DMS153 (cell line): Measurements from ENCODE around the gene GSG1L.

Source experiments
- DNase-seq: peaks from one replicate; lab custom pipeline; 2025; lab: John Stamatoyannopoulos, UW

The GSG1L gene

DNA sequence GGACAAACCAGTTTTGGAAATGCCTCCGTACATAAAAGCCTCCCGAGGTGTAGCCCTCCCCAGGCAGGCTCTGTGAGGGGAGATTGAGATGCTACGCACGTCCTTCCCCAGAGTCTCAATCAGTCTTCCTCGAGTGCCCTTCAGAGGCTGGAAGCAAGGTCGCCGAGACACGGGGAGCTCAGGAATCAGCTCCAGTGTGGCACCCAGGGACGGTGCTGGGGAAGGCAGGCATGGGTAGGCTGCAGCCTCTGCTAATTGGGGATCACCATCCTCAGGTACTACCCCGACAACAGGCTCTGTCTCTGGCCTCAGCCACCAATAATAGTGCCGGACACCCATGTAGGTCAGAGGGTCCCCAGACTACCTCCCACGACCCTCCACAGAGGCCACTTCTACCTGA, 28.1 kb upstream of the GSG1L start:
- no peak for DNase-seq

- DNase-seq: no peak
Measured at GRCh38 chr16:28090646-28091377, 27.3 kb upstream of the GSG1L start.

DNA sequence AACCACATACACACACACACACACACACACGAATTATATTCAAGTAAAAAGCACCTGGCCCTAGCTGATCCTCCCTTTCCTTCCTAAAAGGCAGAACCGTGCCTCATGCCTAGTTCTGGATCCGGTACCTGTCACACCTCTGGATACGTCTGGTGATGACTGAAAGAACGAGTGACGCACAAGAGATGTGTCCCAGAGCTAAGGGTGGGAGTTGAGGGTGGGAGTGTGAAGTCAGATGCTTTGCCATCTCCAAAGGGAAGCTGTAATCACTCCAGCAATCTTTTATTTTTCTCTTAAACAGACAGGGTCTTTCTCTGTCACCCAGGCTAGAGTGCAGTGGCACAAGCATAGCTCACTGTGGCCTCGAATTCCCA, 26.5 kb upstream of the GSG1L start:
- no peak for DNase-seq

- no peak for DNase-seq
Measured at GRCh38 chr16:28089205-28089991, 25.9 kb upstream of the GSG1L start.

DNA sequence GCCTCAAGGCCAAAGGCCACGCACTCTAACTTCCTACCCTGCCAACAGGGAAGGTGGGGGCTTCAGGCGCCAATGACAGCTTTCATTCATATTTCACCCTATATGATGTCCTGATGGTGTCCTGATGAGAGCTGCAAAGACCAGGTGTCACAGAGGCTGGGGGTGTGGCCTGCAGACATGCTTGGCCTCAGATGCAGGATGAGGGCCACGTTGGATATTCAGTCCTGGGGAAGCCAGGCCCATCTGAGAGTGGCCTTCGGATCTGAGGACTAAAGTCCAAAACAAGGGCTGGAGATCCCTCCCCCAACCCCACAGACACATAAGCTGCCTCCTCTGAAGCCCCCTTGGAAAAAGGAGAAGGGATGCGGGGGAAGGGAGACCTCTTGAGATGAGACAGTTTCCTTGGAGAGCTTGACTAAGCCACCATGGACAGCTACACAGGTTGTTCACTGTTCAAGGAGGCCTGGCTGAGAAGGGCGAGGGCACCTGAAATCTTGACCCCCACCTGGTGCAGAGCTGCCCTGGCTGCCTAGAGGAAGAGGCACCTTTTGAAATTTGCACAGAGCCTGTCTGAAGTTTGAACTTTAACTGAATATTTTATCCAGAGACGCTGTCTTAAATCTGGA, 24.3 kb upstream of the GSG1L start:
- DNase-seq: no peak

GRCh38 chr16:28087140-28087660, 23.7 kb upstream of the GSG1L start:
- DNase-seq: no peak

DNA sequence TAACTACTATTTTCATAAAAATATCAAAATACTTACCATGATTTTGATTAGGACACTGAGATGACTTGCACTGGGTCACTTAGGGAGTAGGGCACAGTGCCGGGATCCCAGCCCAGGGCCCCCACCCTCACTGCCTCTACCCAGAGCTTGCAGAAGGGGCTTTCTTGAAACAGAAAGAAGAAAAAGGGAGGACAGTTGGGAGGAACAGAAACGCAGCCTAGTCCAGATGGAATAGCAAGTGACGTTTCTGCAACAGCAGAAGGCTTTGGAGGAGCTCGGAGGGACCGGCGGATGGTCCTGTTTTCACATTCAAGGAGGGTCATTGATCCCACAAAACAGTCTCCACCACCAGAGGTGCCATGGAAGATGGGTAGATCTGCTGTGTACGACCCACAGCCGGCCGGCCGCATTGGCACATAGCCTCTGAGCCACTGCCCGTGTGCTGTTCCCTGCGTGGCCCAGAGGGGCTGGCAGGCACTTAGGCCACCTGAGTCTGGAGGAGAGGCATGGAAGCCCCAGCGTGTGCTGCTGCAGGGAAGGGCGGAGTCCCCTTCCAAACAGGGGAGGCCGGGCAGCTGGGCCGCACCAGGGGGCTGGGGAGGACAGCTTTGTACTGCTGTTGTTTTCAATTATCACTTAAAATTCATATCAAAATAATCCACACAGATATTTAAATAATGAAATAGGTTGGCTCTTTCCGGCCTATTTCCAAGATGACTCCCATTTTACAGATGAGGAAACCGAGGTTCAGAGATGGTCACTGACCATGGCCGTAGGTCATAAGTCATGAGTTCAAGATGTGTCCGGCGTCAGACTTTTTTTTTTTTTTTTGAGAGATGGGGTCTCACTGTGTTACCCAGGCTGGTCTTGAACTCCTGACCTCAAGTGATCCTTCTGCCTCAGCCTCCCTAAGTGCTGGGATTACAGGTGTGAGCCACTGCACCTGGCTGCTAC, 22.9 kb upstream of the GSG1L start:
- no peak for DNase-seq

- DNase-seq: no peak
Measured at GRCh38 chr16:28085389-28086171, 22.1 kb upstream of the GSG1L start.

DNA sequence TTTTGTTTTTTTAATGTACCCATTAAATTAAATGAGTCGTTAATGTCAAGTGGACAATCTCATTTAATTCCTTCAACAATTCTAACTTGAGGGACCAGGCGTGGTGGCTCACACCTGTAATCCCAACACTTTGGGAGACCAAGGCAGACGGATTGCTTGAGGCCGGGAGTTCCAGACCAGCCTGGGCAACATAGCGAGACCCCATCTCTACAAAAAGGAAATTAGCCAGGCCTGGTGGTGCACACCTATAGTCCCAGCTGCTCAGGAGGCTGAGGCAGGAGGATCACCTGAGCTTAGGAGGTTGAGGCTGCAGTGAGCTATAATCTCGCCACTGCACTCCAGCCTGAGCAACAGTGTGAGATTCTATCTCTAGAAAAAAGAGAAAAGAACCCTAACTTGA, 20.7 kb upstream of the GSG1L start:
- no peak for DNase-seq

DNA sequence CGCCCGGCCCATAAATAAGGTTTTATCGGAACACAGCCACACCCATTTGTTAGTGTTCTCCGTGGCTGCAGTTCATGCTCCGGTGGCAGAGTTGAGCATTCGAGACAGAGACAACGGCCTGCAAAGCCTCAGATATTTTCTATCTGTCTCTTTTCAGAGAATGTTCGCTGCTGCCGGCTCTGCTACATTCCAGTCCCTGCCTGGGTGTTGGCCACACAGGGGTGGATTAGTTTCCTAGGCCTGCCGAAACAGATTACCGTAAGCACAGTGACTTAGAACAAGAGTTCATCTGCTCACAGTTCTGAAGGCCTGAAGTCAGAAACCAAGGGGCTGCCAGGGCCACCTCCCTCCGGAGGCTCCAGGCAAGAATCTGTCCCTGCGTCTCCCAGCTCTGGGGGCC, 19.1 kb upstream of the GSG1L start:
- DNase-seq: no peak

- DNase-seq: no peak
Measured at GRCh38 chr16:28081391-28081968, 18.0 kb upstream of the GSG1L start.

GRCh38 chr16:28078261-28078660, 14.7 kb upstream of the GSG1L start:
- no peak for DNase-seq

DNA sequence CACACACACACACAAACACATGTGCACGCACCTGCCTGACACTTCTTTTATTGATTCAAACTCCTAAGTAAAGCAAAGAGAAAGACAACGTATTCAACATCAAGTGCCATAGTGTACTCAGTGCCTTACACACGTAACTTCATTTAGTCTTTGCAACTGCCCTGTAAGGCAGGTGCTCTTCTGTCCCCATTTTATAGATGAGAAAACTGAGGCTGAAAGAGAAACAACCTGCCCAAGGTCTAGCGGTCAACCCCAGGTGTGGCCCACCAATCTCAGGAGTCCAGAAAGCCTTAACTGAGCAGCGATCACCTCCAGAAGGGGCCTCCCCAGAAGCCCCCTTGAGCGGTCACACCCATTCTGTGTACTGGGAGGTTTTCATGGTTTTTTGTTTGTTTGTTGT, 10.3 kb upstream of the GSG1L start:
- DNase-seq: no peak

- DNase-seq: no peak
Measured at GRCh38 chr16:28072087-28072486, 8.6 kb upstream of the GSG1L start.

DNA sequence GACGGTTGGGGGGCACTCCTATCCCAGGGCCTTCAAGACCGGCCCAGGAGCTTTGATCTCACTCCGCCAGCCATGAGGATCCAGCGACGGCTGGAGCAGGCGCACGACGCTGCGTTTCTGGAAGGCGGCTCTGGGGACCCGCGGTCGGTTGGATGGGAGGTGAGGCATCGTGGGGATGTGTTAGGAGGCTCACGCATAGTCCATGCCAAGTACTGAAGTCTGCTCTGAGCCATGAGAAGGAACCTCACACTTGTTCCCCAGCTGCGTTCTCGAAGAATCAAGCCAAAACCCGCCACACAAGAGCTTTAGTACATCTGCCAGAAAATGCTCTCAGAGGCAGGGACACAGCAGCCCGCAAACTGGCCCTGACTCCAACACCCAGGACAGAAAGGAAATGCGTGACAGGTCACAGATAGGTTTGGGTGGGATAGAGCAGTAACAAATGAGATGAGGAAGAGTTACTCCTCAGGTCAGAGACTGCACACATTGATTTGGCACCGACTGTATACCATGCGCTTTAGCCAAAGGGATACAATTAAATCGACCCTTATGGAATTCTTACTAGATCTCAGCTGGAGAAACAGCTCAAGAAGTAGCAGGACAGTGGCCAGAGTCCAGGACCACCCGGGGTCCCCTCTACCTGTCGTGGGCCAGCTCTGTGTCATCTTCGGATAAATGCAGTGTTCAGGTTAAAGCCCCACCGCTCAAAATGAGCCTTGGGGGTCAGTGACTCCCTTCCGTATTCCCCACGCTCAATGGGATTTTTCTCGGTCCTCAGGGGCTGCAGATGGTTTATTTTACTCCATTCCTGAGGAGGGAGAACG, 6.7 kb upstream of the GSG1L start:
- no peak for DNase-seq

- DNase-seq: no peak
Measured at GRCh38 chr16:28068976-28069375, 5.5 kb upstream of the GSG1L start.

DNA sequence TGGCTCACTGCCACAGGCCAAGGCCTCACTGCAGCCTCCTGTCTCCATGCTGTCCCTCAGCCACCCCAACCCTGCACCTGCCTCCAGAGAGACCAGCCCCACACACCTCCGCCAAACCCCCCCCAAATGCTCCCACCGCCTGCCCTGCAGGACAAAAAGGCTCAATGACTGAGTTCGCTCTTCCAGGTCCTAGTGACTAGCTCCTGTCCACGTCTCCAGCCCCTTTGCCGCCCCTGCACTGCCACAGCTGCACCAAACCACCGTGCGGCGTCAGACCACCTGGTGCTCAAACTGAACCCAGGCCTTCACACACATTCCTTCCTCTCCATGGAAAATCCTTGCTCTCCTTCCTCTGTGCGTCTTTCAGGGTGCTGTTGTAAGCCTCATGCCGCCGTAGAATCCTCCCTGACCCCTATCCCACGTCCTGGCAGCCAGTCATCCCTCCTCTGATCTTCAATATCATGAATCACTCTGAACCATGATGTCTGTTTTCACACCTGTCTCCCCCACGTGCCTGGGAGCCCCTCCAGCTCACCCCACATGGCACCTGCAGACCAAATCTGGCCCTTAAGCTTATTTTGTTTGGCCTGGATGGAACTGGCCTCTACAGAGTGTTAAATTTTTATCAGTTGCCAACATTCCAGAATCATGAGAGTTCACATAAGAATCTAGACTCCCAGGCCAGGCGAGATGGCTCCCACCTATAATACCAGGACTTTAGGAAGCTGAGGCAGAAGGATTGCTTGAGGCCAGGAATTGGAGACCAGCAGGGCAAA, 4.3 kb upstream of the GSG1L start:
- DNase-seq: no peak

DNA sequence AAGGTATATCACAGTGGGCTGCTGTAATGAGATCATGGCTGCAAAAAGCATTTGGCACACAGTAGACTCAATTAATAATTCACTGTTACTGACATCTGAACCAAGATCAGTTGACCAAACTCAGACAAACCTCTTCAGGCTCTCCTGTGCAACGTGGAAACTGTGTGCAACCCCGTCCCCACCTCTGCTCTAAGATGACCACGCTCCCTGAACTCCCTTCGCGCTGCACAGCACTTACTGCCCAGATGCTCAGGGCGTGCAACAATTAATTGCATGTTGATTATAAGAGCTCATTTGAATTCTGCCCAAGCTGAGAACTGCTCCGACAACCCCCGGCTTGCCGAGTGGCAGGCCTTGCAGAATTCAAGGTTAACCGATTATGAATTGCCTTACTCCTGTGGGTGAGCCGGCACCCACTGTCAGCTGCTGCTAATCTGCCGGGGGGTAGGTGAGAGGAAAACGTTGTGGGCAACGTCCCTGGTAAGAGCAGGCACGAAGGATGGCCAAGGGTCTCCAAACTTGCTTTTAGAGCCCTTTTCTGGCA, 1.3 kb upstream of the GSG1L start:
- DNase-seq: no peak

DNA sequence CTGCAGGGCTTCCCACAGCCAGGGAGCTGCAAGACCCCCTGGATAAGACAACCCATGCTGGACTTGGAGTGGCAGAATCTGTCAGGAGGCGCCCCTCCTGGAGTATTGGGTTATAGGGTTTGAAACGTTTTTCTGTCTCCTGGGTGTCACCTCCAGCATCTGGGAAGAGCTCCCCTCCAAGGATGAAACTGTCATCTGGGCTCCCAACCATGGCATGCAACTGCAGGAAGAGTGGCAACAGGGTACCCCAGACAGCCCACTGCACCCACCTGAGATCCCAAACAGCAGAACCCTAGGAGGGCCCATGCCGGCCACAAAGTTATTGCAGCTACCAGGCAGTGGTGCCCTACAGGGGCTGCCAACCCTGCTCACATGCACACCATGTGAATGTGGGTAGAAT, 636 bp upstream of the GSG1L start:
- no peak for DNase-seq
